Measurements from ENCODE around the gene GKN2.

DNA sequence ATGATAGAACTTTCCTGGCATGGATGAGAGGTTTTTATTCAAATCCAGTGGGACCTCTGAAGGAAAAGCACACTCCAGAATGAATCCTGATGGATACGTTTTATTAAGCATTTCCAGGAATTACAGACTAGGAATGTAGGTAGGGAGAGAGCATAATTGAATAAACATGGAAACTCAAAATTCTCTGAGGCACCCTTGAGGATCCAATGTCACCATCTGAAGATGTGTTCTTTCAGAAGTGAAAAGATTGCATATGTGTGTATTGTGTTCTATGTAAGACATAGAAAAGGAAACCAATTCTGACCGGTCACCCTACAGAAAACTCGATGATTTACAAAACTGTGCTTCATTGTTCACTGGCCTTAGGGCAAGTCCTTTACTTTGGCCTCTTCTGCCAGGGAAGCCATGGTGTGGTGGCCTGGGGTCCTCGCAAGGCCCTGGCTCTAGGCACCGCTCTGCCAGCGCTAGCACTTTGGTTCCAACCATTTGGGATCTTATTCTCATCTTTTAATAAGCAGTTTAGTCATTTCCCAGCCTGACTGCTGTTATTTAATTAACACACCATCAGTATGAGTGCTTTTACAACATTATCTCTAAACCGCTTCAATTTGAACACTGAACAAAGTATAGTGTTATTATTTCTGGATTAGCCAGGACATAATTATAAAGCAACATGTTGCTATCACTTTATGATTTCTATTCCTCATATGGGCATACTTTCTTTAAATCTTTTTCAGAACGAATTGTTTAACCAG, 17.2 kb upstream of the GKN2 start:
- TF ChIP-seq GATA2 (IDR thresholded peaks at IDR 0.05; ENCODE audit: low read depth, low read length), result no peak
- TF ChIP-seq GATA3 (IDR thresholded peaks at IDR 0.05; ENCODE audit: low read depth, low read length), result no peak

Measured in SH-SY5Y (cell line).